Stimulated activated CD8-positive, alpha-beta memory T cell treated with anti-CD3 and anti-CD28 coated beads, Interleukin-15, amount 100 ng/mL, for 4 hours (primary cell): ENCODE measurements around the gene SLC25A28.

Experiments used
- DNase-seq, 2 donors: peaks; one replicate each; pipeline ENCODE4 v3.0.0-alpha.2; 2020; ENCODE audit warnings: low read depth in 2 of 2

SLC25A28 gene

GRCh38 chr10:99590799-99591198 is 29.4 kb downstream of the SLC25A28 start:
- DNase-seq: no peak

GRCh38 chr10:99583687-99584086 is 36.6 kb downstream of the SLC25A28 start:
- DNase-seq: no peak

GRCh38 chr10:99582255-99582770 is 37.9 kb downstream of the SLC25A28 start:
- DNase-seq: no peak

- no peak for DNase-seq
Observed at GRCh38 chr10:99579971-99580370, 40.3 kb downstream of the SLC25A28 start.

- no peak for DNase-seq
Observed at GRCh38 chr10:99573790-99574189, 46.4 kb downstream of the SLC25A28 start.

- no peak for DNase-seq
Observed at GRCh38 chr10:99571816-99572215, 48.4 kb downstream of the SLC25A28 start.

- no peak for DNase-seq
Observed at GRCh38 chr10:99569961-99570360, 50.3 kb downstream of the SLC25A28 start.

- no peak for DNase-seq
Observed at GRCh38 chr10:99569253-99569939, 50.8 kb downstream of the SLC25A28 start.

- no peak for DNase-seq
Observed at GRCh38 chr10:99565166-99565565, 55.1 kb downstream of the SLC25A28 start.

- DNase-seq: no peak
Observed at GRCh38 chr10:99564361-99564760, 55.9 kb downstream of the SLC25A28 start.

GRCh38 chr10:99562631-99563030 is 57.6 kb downstream of the SLC25A28 start:
- no peak for DNase-seq
